HG02678 (cell line): Measurements from ENCODE around the gene COPB1.

Experiments used
- ATAC-seq: cut with Tn5 transposase; IDR thresholded peaks from one replicate; pipeline ENCODE4 v1.9.1; 2021; ENCODE audit warnings: mild to moderate bottlenecking, moderate library complexity; ENCODE audit not compliant: unreplicated experiment

Gene COPB1

DNA sequence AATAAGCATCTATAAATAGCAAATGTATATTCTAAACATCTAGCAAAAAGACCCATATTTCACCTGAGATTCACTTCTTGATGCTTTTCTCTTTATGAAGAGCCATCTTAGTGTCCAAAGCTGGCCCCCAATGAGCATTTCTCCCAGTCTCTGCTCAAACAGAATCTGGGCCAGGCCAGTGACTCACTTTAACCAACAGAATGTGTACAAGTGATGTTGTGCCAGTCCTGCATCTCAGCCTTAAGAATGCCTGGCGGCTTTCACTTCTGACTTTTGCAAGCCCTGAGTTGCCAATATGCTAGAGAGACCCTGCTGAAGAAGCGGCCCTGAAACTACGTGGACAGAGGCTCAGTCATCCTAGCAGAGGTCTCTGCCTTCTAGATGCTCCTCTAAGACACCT, 6.9 kb upstream of the COPB1 start:
- no peak for ATAC-seq

DNA sequence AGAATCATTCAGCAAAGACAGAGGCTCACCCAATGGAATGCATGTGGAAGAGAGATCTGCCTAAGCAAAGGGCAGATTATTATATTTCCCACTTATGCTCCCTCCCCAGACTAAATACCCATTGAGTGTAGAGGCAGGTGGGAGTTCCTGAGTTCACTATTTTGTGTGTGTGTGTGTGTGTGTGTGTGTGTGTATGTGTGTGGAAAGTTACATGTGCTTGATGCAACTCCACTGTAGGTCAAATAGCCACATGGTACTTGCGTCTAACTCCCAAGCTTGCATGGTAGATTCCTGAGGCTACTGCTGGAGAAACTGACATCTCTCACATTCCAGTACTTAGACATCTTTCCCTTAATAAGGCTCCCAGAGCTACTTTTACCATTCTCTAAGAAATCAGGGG, 3.4 kb upstream of the COPB1 start:
- ATAC-seq: no peak

DNA sequence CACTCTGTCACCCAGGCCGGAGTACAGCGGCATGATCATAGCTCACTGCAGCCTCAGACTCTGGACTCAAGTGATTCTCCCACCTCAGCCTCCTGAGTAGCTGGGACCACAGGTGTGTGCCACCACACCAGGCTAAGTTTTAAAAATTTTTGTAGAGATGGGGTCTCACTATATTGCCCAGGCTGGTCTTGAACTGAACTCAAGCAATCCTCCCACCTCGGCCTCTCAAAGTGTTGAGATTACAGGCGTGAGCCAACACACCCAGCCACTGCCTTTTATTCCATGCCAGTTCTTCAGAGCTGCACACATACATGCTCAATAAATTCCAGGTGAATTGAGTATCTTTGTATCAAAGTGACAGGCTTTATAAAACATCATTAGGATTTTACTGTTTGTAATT, 2.4 kb upstream of the COPB1 start:
- no peak for ATAC-seq

DNA sequence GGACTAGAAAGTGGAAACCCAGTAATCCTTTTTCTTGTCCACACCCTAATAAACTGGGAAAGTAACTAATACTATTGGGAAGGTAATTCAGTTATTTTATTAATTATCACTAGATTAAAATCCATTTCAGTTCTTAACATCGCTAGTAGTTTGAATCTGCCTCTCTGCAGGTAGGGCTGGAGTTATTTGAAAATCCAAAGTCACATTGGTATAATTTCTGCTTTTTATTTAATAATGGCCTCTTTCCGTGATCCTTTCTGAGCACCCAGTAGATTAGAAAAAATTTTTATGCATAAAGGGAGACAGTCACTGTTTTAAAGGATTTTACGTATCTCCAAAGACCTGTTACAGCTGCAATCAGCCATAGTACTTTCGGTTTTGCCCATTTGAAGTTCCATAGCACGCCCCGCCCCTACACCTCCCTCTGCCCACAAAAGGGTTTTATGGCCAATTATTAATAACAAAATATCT, 605 bp upstream of the COPB1 start:
- peak; percentile 58 for ATAC-seq

DNA sequence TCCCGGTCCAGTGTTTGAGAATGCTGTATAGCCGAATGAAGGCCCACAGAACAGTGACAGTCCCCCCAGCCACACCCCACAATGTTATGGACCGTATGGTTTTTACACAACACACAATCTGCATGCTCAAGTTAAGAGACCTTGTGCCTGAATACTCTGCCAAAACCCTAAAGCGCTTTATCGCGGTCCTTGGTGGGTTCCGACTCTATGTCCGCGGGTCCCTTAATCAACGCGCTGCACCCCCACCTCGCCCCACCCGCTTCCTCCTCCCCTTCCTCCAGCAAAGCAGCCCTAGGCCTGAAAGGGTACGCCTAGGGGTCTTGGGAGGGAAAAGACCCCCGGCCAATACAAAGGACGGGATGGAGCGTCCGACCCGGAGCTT, 442 bp downstream of the COPB1 start:
- peak; percentile 7 for ATAC-seq

DNA sequence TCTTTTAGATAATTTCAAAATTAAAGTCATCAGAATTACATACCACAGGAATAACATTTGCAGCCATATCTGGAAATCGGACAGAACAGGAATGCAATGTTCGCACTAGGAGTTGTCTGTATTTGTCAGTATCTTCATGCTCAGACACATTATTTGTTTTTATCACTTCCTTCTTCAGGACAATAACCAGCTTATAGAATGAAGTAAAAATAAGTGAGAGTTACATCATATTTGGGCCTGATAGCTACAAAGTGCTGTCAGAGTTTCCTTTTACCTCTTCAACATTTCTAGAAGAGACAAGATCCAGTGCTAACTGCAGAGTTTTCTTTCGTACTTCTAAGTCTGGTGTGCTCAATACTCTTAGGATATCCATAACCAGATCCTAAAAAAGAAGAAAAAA, 18.9 kb downstream of the COPB1 start:
- no peak for ATAC-seq

DNA sequence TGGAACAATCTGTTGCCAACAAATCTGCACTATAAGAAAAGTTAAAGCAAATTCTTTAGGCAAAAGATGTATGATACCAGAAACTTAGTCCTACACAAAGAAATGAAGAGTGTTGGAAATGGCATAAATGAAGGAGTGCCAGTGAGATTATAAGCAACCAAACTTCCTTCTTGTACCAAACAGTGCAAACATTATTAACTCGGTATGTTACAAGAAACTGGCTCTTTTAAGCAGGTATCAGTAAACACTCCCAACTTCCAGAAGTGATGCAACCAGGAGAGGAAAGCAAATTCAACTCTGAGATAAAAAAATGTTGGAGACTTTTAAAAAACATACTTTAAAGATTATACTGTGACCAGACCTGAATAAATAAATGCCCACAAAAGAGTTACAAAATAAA, 28.5 kb downstream of the COPB1 start:
- no peak for ATAC-seq

DNA sequence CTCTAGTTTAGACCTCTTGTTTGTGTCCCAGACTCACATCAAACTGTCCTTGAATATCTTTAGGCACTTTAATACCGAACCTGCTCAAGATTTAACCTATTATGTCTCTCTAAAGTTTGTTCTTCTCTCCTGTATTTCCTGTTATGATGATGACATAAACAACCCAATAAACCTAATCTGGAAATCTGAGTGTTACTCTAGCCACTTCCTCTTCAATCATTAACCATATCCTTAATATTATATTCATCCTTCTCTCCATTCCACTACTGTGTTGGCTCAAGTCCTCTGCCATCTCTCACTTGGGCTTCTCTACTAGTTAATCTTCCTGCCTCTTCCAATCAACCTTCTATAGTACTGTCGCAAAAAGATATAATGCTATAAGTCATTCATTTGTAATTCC, 36.0 kb downstream of the COPB1 start:
- ATAC-seq: no peak

DNA sequence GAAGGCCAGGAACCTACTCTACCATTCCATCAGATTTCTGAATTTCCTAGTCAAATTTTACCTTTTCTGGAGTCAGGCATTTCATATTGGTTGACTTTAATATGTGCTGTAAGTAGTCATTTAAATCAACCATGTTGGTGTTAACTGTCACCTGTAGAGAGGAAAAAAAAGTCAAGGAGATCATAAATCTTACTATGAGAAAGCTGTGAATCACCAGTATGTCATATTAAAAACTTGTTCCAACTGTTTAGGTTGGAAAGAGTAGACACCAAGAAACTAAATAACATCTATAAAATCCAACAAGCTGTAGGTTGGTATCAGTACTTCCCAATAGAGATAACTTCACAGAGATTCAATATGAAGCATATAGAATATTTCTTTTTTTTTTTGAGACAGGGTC, 39.5 kb downstream of the COPB1 start:
- ATAC-seq: no peak

DNA sequence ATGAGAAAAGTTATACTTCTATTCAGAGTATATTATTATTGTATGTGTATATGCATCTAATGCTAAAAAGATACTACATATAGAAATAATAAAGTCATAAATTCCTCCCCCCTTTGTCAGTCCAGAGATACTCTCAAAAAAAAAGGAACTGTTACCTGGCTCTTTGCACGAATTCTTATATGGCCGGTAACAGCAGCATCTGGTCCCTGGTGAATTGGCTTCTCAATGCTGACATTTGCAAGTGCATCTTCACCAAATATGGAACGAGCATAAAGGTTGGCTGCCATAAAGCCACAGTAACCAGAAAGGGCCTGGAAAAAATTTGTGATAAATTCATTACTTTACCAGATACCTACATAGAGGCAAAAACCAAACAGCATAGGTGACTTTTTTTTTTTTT, 41.2 kb downstream of the COPB1 start:
- ATAC-seq: no peak

DNA sequence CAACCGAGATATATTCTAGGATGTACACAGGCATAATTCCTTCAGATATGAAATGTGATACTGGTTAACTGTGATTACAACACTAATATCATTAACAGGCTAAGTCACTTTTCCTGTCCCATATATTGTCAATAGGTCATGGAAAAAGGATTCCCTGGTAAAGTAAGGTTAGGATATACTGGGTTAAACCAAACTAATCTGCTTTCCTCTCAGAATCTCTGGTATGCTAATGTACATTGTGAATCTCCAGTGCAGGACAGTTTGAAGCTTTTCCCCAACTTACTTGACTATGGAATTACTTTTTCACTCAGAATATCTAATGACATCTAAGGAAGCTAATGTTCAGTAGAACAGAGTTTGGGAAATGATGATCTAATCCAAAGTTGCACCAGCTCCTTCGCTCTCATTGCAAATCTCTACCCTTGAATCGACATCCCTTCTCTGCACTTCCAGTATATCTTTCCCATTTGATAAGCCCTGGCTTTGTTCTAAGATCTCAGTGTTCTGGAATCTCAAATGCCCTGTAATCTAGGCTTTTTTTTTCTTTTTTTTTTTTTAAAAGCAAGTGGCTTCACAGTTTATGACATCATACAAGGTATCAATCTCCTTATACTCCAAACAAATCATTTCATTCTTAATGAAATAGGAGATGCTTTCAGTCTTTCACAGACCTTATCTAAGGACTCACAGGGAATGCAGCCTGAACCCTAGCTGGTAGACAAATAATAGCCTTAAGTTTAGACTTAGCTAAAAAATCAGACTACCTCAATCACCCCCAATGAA, 43.8 kb downstream of the COPB1 start:
- ATAC-seq: no peak

DNA sequence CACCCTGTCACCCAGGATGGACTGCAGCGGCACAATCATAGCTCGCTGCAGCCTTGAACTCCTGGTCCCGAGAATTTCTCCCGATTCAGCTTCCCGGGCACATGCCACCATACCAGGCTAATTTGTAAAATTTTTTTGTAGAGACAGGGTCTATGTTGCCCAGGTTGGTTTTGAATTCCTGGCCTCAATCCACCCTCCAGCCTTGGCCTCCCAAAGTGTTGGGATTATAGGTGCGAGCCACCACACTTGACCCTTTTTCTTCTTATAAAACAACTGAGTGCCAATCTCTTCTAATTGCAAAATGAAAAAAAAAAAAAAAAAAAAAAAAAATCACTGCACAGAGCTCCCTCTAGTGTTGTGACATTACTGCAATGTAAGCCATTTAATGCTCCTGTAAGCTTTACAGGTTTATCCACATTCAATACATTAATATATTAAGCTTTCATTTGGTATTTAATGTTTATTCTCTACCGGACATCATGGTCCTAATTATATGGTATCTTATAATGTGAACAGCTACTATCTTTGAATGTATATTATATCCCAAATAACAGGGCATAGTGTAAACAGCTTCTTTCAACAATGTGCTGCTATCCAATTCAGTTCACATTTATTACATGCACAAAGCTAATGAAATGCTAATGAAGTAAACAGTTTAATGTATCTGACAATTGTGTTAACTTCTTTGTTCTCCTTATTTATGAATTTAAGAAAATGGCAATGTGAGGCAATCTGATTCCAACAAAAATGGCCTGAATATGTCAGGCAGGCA, 44.6 kb downstream of the COPB1 start:
- ATAC-seq: no peak

DNA sequence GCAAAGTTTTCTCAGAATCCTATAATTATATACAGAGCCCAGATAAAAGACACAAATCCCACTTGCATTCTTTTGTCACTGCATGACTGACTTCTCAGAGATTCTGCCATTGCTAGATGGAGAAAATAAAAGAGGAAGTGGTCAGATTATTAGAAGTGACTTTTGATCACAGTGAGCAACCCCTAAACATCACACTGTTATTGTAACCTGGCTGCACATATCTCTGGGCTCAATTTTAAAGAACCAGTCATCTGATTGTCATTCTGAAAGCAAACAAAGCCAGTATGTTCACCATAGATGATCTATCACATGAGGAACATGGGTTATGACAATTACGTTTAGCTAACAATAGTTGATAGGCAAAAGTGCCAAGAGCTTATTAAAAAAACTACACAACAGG, 47.8 kb downstream of the COPB1 start:
- ATAC-seq: no peak

DNA sequence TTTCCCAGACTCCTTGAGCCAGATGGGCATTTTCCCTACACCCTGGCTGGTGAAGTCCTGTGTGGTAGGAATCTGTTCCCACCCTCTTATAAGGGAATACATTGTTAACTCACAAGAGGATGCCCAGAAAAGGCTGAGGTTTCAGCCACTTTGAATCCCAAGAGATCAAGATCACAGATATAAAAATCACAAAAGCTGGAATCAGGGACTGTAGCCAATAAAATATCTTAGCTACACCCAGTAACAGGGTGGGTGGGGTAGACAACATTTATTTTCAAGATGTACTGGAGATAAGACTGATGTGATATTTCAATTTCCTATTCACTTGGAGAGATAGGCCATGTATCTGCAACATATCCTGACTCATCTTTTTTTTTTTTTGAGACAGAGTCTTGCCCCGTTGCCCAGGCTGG, 50.3 kb downstream of the COPB1 start:
- no peak for ATAC-seq

DNA sequence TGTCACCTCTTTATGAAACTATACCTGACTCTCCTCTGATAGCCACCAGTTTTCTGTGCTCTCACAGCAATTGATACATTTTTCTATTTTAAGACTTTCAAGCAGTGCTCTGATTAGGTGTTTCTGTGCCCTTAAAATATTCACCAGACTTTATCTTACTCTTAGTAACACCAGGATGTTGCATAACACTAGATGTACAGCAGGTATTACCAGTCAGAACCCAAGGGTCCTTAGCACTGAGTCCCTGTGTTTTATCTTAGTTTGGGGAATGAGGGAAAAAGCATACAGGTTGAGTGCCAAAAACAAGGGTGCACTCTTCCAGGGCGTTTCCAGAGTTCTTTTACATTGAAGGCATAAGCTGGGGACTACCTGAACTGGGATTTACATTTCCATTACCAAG, 51.4 kb downstream of the COPB1 start:
- no peak for ATAC-seq

DNA sequence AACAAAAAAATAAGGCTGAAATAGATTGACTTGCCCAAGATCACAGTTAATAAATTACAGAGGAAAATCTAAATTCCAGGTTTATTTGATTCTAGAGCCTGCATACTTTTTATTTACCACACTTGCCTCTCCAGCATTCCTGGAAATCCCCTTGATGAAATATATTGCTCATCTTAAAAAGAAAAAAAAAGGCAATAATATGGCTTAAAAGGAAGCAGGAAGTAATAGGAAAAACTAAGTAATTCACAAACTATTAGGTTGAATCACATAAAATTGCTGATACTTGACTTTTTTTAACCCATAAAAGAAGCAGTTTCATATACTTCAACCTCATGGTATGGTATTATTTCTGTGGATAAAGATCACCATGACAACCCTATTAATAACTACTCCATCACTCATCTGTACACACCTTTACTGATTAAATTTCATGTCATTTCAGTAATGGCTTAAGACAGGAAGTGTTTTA, 52.9 kb downstream of the COPB1 start:
- no peak for ATAC-seq

DNA sequence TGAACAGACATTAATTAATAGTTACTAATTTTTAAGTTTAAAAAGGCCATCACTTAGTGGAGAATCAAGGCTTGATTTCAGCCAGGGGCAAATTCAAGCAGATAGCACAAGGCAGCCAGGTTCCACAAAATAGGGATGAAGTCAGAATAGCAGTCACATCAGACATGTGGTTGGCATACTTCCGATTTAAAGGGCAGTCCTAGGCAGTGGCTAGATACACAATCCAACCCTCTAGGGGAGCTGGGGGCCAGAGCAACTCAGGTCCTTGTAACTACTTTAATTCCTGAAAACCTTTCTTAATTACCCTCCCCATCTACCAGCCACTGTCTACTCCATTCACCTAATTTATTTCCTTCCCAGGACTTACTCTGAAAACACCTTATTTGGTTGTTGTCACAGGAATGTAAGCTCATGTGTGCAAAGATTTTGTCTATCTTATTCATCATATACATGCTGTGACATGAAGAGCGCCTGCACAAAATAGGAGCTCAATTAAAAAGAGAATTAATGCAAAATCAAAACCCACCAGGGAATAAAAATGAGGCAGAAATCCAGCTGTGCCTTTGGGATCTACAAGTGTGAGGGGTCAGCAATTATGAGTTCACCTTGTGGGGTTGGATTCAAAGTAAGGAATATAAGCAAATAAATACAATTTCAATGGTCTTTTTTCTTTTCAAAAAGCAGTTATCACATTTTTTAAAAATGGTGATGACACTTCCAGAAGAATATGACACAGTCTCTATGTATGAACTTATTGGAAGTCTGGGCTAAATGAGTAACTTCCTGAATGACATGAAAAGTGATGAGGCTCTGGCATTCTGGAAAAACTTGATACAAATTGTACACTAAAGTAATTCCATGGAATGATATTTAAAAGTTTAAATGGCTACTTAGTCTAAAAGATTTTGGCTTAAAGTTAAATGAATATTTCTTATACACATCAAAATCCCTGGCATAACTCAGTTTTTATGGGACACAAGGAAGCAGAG, 53.8 kb downstream of the COPB1 start:
- ATAC-seq: no peak

DNA sequence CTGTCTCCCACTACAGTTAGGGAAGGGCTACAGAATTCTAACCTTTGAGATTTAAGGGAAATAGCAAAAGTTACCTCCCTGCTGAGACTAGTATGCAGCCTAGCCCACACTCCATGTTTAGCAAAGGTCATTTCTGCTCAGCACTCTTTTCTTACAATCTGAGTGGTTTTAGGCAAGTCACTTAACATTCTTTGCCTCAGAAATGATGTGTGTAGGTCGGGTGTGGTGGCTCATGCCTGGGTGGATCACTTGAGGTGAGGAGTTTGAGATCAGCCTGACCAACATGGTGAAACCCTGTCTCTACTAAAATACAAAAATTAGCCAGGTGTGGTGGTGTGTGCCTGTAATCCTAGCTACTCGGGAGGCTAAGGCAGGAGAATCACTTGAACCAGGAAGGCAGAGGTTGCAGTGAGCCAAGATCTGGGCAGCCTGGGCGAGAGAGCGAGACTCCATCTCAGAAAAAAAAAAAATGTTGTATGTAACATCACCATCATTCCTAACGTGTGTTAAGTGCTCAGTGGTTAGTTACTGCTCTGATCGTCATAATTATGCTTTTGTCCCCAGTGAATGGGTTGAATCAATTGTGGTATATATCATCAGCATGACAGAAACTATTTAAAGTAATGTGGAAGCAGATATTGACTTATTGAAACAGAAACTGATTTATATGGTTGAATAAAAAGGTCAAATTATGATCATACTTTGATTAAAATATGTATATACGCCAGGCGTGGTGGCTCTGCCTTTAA, 55.0 kb downstream of the COPB1 start:
- ATAC-seq: no peak

DNA sequence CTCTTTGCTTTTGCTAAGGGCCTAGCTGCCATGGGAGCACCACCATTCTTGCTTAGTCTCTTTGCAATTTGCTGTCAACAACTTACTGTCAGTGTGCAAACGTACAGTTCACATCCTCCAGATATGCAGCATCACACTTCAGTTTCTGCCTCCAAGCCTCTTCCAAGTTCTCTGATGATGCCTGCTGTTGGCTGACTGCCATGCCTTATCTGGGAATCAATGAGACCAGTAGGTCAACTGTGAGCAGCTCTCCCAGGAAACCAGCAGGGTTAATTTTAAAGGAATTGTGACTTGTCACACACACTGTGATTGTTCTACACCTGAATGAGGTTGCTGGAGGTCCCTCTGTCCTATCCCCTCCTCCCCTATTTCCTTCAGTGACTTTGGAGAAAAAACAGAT, 56.0 kb downstream of the COPB1 start:
- ATAC-seq: no peak

DNA sequence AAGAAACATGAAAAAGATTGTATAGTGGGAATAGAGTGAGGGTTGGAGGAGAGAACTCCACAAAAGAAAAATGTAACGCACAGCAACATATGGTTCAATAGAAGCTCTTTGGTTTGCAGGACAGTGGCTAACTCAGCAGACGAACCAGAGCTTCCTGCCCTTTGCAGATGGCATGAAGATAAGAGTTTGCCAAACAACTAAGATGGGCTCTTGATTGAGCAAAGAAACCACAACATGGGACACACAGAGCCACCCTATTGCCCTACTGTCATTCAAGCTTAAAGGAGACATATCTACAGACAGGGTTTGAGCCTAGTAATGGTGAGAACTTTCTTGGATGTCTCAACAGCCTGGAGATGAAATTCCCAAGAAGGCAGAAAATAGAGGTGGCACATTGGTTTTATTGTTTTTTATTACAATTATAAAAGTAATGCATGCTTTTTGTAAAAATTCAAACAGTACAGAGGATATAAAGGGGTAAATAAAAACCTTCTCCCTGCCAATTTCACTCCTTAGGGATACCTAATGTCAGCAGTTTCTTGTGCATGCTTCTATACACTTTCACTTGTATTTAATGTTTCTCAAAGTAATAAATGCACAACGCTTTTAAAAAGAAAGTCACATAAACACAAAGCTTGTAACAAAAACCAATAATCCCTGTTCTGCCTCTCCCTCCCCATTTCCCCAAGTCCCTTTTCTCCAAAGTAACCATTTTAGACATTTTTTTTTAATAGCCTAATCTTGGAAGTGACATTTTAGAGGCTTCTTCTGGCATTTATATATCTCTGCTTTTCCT, 63.7 kb downstream of the COPB1 start:
- no peak for ATAC-seq
